Raji (cell line): ENCODE measurements around the gene ANAPC16.

ENCODE experiments used
- POLR2A ChIP-seq: IDR thresholded peaks from 2 replicates; pipeline ENCODE4 v1.6.1; 2011; ENCODE audit warnings: low read depth, low read length, control low read depth; ENCODE audit not compliant: insufficient read depth

The ANAPC16 gene

GRCh38 chr10:72200883-72201282, 14.9 kb upstream of the ANAPC16 start:
- no peak for TF ChIP-seq POLR2A

DNA sequence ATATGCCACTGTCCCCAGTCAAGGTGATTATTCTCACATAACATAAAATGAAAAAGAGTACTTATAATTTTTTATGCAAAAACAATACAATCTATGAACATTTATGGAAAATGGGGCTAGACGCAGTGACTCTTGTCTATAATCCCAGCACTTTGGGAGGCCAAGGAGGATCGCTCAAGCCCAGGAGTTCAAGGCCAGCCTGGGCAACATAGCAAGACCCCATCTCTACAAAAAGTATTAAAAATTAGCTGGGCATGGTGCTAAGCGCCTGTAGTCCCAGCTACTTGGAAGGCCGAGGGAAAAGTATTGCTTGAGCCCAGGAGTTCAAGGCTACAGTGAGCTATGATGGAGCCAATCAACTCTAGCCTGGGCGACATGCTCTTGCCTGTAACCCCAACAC, 14.5 kb upstream of the ANAPC16 start:
- no peak for TF ChIP-seq POLR2A

GRCh38 chr10:72204296-72204695, 11.5 kb upstream of the ANAPC16 start:
- TF ChIP-seq POLR2A, result no peak

GRCh38 chr10:72204724-72205123, 11.1 kb upstream of the ANAPC16 start:
- no peak for TF ChIP-seq POLR2A

- no peak for TF ChIP-seq POLR2A
These were observed 9.1 kb upstream of the ANAPC16 start for GRCh38 chr10:72206511-72207229.

DNA sequence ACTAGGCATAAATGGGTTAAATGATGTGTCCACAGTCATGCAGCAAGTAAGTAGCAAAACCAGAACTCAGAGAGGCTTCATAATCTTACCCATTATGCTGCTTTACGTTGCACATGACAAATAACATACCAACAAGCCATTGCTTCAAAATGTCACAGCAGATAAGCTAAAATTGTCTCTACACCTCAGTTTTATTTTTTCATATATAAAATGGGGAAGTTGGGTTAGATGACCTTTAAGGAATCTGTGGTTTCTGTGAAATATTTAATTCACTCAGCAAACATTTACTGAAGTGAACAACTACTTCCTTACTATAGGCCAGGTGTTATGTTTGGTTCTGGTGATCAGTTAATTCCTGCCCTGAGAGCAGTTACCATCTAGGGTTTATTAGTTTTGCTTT, 2.5 kb downstream of the ANAPC16 start:
- no peak for TF ChIP-seq POLR2A

- TF ChIP-seq POLR2A, result no peak
These were observed 2.9 kb downstream of the ANAPC16 start for GRCh38 chr10:72218726-72219125.

GRCh38 chr10:72219235-72219814, 3.5 kb downstream of the ANAPC16 start:
- no peak for TF ChIP-seq POLR2A

DNA sequence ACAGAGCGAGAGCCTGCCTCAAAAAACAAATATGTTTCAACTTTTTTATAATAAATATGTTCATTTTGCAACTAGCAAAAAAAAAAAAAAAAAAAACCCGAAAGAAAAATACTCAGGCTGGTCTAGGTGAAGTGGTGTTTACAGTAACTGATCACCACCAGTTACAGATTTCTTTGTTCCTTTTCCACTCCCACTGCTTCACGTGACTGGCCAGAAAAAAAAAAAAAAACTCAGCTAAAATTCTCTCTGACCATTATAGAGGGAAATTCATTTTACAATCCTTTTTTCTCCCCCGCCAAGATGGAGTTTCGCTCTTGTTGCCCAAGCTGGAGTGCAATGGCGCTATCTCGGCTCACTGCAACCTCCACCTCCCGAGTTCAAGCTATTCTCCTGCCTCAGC, 4.8 kb downstream of the ANAPC16 start:
- TF ChIP-seq POLR2A, result no peak

GRCh38 chr10:72221278-72221677, 5.5 kb downstream of the ANAPC16 start:
- no peak for TF ChIP-seq POLR2A

DNA sequence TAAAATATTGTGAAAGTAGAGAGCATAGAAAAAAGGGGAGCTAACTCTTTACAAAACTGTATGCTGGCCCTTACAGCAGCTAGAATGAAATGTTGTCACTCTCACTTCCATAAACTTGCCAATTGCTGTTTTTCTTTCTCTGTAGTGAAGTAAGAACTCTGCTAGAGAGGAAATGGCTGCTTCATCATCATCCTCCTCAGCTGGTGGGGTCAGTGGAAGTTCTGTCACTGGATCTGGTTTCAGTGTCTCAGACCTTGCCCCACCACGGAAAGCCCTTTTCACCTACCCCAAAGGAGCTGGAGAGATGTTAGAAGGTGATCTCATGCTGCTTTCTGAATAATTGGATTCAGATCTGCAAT, 7.9 kb downstream of the ANAPC16 start:
- no peak for TF ChIP-seq POLR2A

DNA sequence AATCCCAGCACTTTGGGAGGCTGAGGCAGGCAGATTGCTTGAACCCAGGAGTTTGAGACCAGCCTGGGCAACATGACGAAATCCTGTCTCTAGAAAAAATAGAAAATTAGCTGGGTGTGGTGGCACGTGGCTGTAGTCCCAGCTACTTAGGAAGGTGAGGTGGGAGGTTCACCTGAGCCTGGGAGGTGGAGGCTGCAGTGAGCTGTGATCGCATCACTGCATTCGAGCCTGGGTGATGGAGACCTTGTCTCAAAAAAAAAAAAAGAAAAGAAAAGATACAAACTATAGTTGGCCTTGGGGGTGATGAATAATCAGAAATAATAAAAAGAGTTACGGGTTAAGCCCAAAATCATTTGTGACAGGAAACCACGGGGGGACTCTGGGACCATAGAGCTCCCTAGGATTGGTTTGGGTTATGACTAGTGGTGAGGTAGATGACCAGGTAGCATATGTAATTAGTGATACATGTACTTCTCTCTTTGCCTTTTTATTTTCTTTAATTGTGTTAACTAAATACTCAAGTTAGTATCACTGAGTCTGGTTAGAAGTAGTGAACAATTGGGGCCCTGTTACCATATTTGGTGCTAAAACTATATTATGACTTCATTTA, 10.7 kb downstream of the ANAPC16 start:
- no peak for TF ChIP-seq POLR2A

DNA sequence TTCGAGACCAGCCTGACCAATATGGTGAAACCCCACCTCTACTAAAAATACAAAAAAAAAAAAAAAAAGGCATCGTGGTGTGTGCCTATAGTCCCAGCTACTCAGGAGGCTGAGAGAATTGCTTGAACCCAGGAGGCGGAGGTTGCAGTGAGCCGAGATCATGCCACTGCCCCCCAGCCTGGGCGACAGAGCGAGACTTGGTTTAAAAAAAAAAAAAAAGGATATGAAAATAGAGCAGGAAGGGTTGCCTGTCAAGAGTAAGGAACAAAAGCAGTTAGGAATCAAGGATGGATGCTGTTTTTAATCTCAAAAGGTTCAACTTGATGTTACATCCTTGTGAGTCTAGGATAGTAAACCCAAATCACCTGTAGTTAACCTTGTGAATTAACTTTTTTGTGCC, 12.0 kb downstream of the ANAPC16 start:
- no peak for TF ChIP-seq POLR2A

- no peak for TF ChIP-seq POLR2A
These were observed 12.5 kb downstream of the ANAPC16 start for GRCh38 chr10:72228318-72228751.

DNA sequence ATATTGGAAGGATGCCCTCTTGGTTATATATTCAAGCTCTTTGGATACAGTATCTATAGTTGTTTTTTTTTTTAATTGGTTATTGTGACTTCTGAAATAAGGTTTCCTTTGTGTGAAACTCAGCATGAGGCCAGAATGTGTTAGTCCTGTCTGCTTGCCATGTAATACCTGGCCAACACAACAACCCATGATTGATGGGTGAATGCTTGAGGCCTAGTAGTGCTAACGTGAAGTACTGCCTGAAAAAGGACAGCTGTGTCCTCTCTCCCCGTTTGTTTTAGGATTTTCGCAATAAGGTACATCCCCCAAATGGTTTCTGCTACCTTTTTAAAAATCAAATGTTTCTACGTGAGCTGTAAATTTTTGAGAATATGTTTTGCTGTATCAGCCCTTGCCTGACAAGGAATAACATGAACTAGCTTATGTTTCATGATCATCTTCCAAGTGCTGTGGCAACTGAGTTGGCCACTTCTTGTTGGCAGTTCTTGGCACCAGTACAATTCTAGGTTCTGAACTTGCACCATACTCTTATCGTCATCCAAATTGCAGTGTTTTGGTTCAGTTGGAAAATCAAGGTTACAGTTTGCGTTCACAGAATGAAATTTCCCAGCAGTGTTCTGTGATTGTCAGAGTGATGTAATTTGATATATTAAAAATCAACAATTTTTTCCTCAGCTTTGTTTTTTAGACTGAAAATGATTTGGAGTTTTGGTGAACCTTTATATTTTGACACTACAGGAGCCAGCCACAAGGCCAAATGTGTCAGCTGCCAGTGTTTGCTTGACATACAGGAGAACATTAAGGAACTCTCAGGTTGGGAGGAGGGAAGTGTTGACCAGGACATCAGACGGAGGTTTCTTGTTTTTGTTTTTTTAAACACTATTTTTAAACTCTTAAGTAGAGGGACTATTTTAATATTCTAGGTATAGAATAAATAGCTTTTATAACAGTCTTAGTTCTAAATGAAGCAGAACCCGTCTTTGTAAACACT, 13.7 kb downstream of the ANAPC16 start:
- TF ChIP-seq POLR2A, result no peak
